NCI-H146 treated with DMSO at 0.1 percent for 48 hours (cell line): Measurements from ENCODE around the gene IPO8.
A peak's percentile ranks its signal among the peaks of the same experiment; 100 is the strongest.
"Not testable (repeated sequence)": the region's sequence is repeated elsewhere in the genome, so short reads cannot be mapped to it uniquely, and the experiment has no call there.

Source experiments
- DNase-seq: peaks from one replicate; lab custom pipeline; 2025; ENCODE audit not compliant: unreplicated experiment; lab: John Stamatoyannopoulos, UW

The IPO8 gene

GRCh38 chr12:30691122-30691879 lies 4.4 kb downstream of the IPO8 start:
- no peak for DNase-seq

GRCh38 chr12:30687265-30687986 lies 8.2 kb downstream of the IPO8 start:
- DNase-seq, result no peak

GRCh38 chr12:30679241-30679640 lies 16.4 kb downstream of the IPO8 start:
- no peak for DNase-seq

- DNase-seq, result no peak
Observed at GRCh38 chr12:30678221-30678620, 17.4 kb downstream of the IPO8 start.

- DNase-seq, result no peak
Observed at GRCh38 chr12:30661210-30661609, 34.5 kb downstream of the IPO8 start.

- no peak for DNase-seq
Observed at GRCh38 chr12:30652034-30652696, 43.5 kb downstream of the IPO8 start.

- DNase-seq, result no peak
Observed at GRCh38 chr12:30646821-30647220, 48.8 kb downstream of the IPO8 start.

GRCh38 chr12:30643366-30643765 lies 52.3 kb downstream of the IPO8 start:
- DNase-seq, result no peak

GRCh38 chr12:30640392-30640791 lies 55.3 kb downstream of the IPO8 start:
- DNase-seq, result no peak

- no peak for DNase-seq
Observed at GRCh38 chr12:30635385-30635784, 60.3 kb downstream of the IPO8 start.

- no peak for DNase-seq
Observed at GRCh38 chr12:30631740-30632139, 63.9 kb downstream of the IPO8 start.

- no peak for DNase-seq
Observed at GRCh38 chr12:30630979-30631285, 64.7 kb downstream of the IPO8 start.

- DNase-seq, result no peak
Observed at GRCh38 chr12:30630076-30630978, 65.3 kb downstream of the IPO8 start.

GRCh38 chr12:30626847-30627246 lies 68.8 kb downstream of the IPO8 start:
- no peak for DNase-seq

- no peak for DNase-seq
Observed at GRCh38 chr12:30624009-30624408, 71.7 kb downstream of the IPO8 start.

GRCh38 chr12:30622509-30622908 lies 73.2 kb downstream of the IPO8 start:
- no peak for DNase-seq

- not testable (repeated sequence) for DNase-seq
Observed at GRCh38 chr12:30621663-30622241, 73.9 kb downstream of the IPO8 start.

GRCh38 chr12:30617346-30618016 lies 78.2 kb downstream of the IPO8 start:
- DNase-seq, result no peak

- DNase-seq, result no peak
Observed at GRCh38 chr12:30614031-30614430, 81.6 kb downstream of the IPO8 start.

GRCh38 chr12:30613119-30613830 lies 82.4 kb downstream of the IPO8 start:
- DNase-seq, result peak; percentile 14
